ENCODE data around the gene ZSWIM5.

GRCh38 chr1:45095450-45095849 lies 111.0 kb downstream of the ZSWIM5 start:
- TF ChIP-seq FOXA2 (IDR thresholded peaks at IDR 0.05) (no peak), TAF1 (conservative IDR thresholded peaks at IDR 0.05) (no peak), RAD21 (IDR thresholded peaks at IDR 0.05) (no peak), CTCF (IDR thresholded peaks at IDR 0.05; ENCODE audit: low read depth, low read length, missing input control) (no peak)

Data from liver (tissue), 3 donors.